Tibial nerve (tissue), 4 donors: ENCODE results near the gene NTNG2.

ENCODE experiments used
- CTCF ChIP-seq, 5 experiments: fragments of 200-600 bp in 3 of 5; fragments of 450-650 bp in 2 of 5; sonication (generic) in 3 of 5; IDR thresholded peaks; one replicate each; pipeline ENCODE4 v1.5.1; 2016 to 2019; ENCODE audit warnings: antibody characterized with exemption in 5 of 5, mild to moderate bottlenecking in 3 of 5, moderate library complexity in 2 of 5
- EP300 ChIP-seq, 2 donors: sonication (generic); formaldehyde crosslinking; IDR thresholded peaks; one replicate each; pipeline ENCODE4 v1.6.1; 2017; ENCODE audit warnings: antibody characterized with exemption in 2 of 2, mild to moderate bottlenecking in 1 of 2
- POLR2A ChIP-seq, 2 donors: fragments of 450-650 bp; IDR thresholded peaks; one replicate each; pipeline ENCODE4 v1.6.1; 2017; ENCODE audit warnings: antibody characterized with exemption in 2 of 2, mild to moderate bottlenecking in 2 of 2, moderate library complexity in 2 of 2

DNA sequence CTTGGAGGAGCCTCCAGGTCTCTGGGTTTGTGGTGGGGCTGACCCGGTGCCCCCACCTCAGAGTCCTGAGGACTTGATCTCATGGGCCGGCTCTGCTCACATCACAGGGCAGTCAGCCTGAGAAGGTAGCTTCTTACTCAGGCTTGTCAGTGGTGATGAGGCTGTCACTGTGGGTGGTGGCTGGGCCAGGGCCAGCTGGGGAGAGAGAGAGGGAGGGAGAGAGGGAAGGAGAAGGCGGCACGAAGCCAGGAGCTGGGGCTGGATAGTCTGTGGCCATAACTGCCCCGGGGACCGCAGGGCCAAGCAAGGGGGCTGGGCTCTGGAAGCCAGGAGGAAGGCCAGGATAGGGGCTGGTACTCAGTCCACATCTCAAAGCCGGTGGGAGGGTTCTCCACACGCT is 6.5 kb downstream of the NTNG2 start:
- TF ChIP-seq CTCF (IDR thresholded peaks at IDR 0.05) (no peak), POLR2A (IDR thresholded peaks at IDR 0.05) (no peak), EP300 (IDR thresholded peaks at IDR 0.05) (no peak)
